ENCODE results near the gene B3GLCT. TPM values are rescaled to one million over a fixed set of nuclear protein-coding genes. Genes with fewer than 3 reads are reported as not detected.

B3GLCT gene
- total and polyA plus RNA-seq, 2 of the 13 experiments (the other 11 are each of a cell fraction or from before 2014, with no cell fraction given), result 2.0 to 7.1 TPM

DNA sequence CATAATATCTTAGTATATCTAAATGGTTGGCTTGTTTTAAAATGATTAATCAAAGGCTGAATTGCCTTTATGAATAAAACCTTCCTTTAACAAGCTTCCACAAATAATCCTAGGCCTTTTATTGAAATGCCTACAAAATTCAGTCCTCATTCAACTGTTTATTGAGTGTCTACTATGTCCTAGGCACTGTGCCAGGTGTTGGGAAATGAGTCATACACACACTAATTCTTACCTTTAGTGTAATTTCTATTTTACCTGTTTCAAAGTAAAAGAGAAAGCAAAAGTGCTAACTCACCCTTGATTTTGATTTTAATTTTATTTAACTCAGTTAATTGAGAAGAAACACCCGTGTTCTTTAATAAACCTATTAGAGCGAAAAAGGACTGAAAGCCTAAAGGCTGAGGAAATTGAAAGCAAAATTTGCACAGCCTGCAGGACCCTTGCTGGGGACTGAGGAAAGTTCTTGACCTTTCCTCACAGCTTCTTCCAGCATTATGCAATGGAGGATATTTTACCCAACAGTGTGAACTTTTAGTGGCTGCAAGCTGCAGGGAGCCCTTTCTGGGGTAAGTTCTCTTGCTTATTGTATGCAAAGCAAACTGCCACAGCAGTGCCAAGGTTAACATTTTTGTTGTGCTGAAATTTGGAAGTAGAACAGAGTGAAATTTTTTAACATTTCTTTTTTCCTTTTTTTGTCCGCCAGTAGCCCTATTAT lies 83.1 kb downstream of the B3GLCT start:
- no peak overlapping the region for H3K4me2 ChIP-seq (ENCODE audit: low read depth, low read length)
- no peaks in the 10 kb centered on the region for H4K20me1 ChIP-seq (ENCODE audit: insufficient read depth, low read length)
- no peak overlapping the region for H3K9ac ChIP-seq (ENCODE audit: insufficient read depth, low read depth, low read length)
- no peaks in the 10 kb centered on the region for H3K27me3 ChIP-seq (ENCODE audit: control insufficient read depth in 1 of 2, insufficient read depth in 2 of 2, low read length in 2 of 2)
- no peaks in the 10 kb centered on the region for H3K4me1 ChIP-seq (ENCODE audit: insufficient read depth, low read length)
- H3K9me3 ChIP-seq (ENCODE audit: low read length), result no peaks in the 10 kb centered on the region
- H3K27ac ChIP-seq (ENCODE audit: extremely low read length, insufficient read depth, low read length), result no peak overlapping the region
- no peaks in the 10 kb centered on the region for H3K79me2 ChIP-seq (ENCODE audit: insufficient read depth, low read length)
- FAIRE-seq (no peak), ATAC-seq (no peak), DNase-seq (ENCODE audit: low spot score) (no peak)
- intact Hi-C loops (cut with micrococcal nuclease; ENCODE audit: unreplicated experiment) (no loop called here), in situ Hi-C loops (cut with HindIII; ENCODE audit: extremely low pct_ligation_motif_present, low pct_unique_long_range_greater_than_20kb) (no loop called here)
- H3K36me3 ChIP-seq (replicated peaks in 1 of 2; ENCODE audit: control insufficient read depth in 1 of 2, insufficient read depth in 2 of 2, low read length in 2 of 2), result no peaks in the 10 kb centered on the region
- ChIA-PET CTCF (ENCODE audit: low intra/inter-chr PET ratio, low total read pairs) (no interaction called here), POLR2A (no interaction called here)
- 95% methylated on average over 3 of the region's 3 CpGs for WGBS (ENCODE audit: low lambda C conversion rate)
- no peak overlapping the region for H3K4me3 ChIP-seq (replicated peaks in 1 of 3; ENCODE audit: insufficient read depth in 1 of 3, low read depth in 2 of 3, low read length in 3 of 3)
- TF ChIP-seq ZFP41 (CRISPR knock-in tag; IDR thresholded peaks at IDR 0.05; ENCODE audit: borderline replicate concordance), result no peak
- no peak for TF ChIP-seq SMAD3 (CRISPR knock-in tag; IDR thresholded peaks at IDR 0.05)
- TF ChIP-seq ZNF335 (CRISPR knock-in tag; IDR thresholded peaks at IDR 0.05), result no peak
- no peak for TF ChIP-seq HNRNPLL (IDR thresholded peaks at IDR 0.05; ENCODE audit: low read depth, low read length, poor library complexity, severe bottlenecking)
- no peak for TF ChIP-seq ZNF660 (CRISPR knock-in tag; IDR thresholded peaks at IDR 0.05; ENCODE audit: borderline replicate concordance, low read depth)
- TF ChIP-seq GFI1 (CRISPR knock-in tag; IDR thresholded peaks at IDR 0.05; ENCODE audit: borderline replicate concordance), result no peak
- no peak for TF ChIP-seq SYNCRIP (IDR thresholded peaks at IDR 0.05; ENCODE audit: insufficient read depth, low read depth, low read length)
- no peak for TF ChIP-seq HIVEP1 (CRISPR knock-in tag; IDR thresholded peaks at IDR 0.05)
- TF ChIP-seq, protein P1, sequence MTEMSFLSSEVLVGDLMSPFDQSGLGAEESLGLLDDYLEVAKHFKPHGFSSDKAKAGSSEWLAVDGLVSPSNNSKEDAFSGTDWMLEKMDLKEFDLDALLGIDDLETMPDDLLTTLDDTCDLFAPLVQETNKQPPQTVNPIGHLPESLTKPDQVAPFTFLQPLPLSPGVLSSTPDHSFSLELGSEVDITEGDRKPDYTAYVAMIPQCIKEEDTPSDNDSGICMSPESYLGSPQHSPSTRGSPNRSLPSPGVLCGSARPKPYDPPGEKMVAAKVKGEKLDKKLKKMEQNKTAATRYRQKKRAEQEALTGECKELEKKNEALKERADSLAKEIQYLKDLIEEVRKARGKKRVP (CRISPR knock-in tag; IDR thresholded peaks at IDR 0.05), result no peak
- TF ChIP-seq CCAR2 (optimal IDR thresholded peaks at IDR 0.05; ENCODE audit: low read depth, low read length), result no peak
- no peak for TF ChIP-seq SATB2 (CRISPR knock-in tag; IDR thresholded peaks at IDR 0.05)
- no peak for TF ChIP-seq FOXC1 (CRISPR knock-in tag; IDR thresholded peaks at IDR 0.05; ENCODE audit: borderline replicate concordance)
- TF ChIP-seq ZNF709 (CRISPR knock-in tag; IDR thresholded peaks at IDR 0.05), result no peak
- no peak for TF ChIP-seq TRIM24 (CRISPR knock-in tag; IDR thresholded peaks at IDR 0.05)
- TF ChIP-seq TCF7 (IDR thresholded peaks at IDR 0.05; ENCODE audit: low read depth), result no peak
- TF ChIP-seq, protein P2, sequence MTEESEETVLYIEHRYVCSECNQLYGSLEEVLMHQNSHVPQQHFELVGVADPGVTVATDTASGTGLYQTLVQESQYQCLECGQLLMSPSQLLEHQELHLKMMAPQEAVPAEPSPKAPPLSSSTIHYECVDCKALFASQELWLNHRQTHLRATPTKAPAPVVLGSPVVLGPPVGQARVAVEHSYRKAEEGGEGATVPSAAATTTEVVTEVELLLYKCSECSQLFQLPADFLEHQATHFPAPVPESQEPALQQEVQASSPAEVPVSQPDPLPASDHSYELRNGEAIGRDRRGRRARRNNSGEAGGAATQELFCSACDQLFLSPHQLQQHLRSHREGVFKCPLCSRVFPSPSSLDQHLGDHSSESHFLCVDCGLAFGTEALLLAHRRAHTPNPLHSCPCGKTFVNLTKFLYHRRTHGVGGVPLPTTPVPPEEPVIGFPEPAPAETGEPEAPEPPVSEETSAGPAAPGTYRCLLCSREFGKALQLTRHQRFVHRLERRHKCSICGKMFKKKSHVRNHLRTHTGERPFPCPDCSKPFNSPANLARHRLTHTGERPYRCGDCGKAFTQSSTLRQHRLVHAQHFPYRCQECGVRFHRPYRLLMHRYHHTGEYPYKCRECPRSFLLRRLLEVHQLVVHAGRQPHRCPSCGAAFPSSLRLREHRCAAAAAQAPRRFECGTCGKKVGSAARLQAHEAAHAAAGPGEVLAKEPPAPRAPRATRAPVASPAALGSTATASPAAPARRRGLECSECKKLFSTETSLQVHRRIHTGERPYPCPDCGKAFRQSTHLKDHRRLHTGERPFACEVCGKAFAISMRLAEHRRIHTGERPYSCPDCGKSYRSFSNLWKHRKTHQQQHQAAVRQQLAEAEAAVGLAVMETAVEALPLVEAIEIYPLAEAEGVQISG (CRISPR knock-in tag; IDR thresholded peaks at IDR 0.05), result no peak
- TF ChIP-seq ZNF124 (CRISPR knock-in tag; IDR thresholded peaks at IDR 0.05), result no peak
- TF ChIP-seq ZBTB38 (CRISPR knock-in tag; IDR thresholded peaks at IDR 0.05), result no peak
- TF ChIP-seq, protein P3, sequence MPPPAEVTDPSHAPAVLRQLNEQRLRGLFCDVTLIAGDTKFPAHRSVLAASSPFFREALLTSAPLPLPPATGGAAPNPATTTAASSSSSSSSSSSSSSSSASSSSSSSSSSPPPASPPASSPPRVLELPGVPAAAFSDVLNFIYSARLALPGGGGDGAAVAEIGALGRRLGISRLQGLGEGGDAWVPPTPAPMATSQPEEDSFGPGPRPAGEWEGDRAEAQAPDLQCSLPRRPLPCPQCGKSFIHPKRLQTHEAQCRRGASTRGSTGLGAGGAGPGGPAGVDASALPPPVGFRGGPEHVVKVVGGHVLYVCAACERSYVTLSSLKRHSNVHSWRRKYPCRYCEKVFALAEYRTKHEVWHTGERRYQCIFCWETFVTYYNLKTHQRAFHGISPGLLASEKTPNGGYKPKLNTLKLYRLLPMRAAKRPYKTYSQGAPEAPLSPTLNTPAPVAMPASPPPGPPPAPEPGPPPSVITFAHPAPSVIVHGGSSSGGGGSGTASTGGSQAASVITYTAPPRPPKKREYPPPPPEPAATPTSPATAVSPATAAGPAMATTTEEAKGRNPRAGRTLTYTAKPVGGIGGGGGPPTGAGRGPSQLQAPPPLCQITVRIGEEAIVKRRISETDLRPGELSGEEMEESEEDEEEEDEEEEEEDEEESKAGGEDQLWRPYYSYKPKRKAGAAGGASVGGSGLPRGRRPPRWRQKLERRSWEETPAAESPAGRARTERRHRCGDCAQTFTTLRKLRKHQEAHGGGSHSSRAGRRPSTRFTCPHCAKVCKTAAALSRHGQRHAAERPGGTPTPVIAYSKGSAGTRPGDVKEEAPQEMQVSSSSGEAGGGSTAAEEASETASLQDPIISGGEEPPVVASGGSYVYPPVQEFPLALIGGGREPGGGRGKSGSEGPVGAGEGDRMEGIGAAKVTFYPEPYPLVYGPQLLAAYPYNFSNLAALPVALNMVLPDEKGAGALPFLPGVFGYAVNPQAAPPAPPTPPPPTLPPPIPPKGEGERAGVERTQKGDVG (CRISPR knock-in tag; IDR thresholded peaks at IDR 0.05; ENCODE audit: borderline replicate concordance), result no peak
- BruUV-seq (replicated peaks), result no TSS peak
- no peak overlapping the region for H2AFZ ChIP-seq (ENCODE audit: low read length)
